Kidney epithelial cell (primary cell): Measurements from ENCODE around the gene TRAIP. TPM values are rescaled to one million over a fixed set of nuclear protein-coding genes. Genes with fewer than 3 reads are reported as not detected.

Source experiments
- DNase-seq: peaks from one replicate; pipeline ENCODE4 v3.0.0-alpha.2; 2010; ENCODE audit warnings: low read depth
- H3K27me3 ChIP-seq: 2 replicates; pipeline ENCODE4 v1.6.0; 2011; ENCODE audit warnings: low read length; ENCODE audit not compliant: control insufficient read depth, insufficient read depth
- H3K36me3 ChIP-seq: 2 replicates; pipeline ENCODE4 v1.5.1; 2011; ENCODE audit warnings: low read length; ENCODE audit not compliant: control insufficient read depth, insufficient read depth
- H3K4me3 ChIP-seq: 2 replicates; pipeline ENCODE4 v1.5.1; 2011; ENCODE audit warnings: low read depth, mild to moderate bottlenecking, control low read depth, low read length
- total RNA-seq: library from RNA; depleted of rRNA; stranded (reverse); fragments of >200 nt; gene quantifications from 2 replicates; pipeline ENCODE4 v1.2.3, GENCODE V29; 2015
- TF ChIP-seq, protein P1 (sequence below): IDR thresholded peaks from 2 replicates; pipeline ENCODE4 v1.5.1; 2011; ENCODE audit warnings: mild to moderate bottlenecking, moderate library complexity, low read length, control low read depth, inconsistent platforms; ENCODE audit not compliant: insufficient read depth, poor library complexity, severe bottlenecking

The TRAIP gene
- total RNA-seq, 1 donor from 2014 or later = 5.4 TPM

DNA sequence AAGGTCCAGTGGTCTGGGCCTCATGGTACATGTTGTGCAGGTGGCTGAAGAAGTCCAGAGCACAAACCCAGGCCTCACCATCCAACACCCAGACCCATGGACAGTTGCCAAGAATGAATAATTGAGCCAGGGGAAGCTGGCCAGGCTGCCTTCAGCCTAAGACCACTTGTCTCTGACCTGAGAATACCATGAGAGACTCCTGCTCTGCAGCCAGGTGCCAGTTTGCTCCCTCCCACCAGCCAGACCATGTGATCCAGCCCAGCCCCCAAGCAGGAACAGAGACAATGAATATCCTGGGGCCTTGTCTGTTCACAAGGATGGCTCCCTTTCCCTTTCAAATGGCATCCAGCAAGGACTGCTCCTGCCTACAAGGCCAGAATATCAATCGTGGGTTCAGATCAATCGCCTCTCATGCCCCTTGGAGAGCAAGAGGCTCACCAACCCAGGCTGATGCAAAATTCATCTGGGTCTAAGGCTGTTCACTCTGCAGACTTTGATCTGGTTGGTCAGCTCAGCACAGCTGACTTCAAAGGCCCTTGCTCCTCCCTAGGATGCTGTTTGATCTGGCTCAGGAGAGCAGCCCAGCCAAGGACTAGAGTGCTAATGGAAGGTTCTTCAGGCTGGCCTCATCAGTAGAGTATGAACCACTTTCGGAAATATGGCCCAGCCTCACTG, 13.4 kb downstream of the TRAIP start:
- H3K4me3 ChIP-seq = no peak overlapping the region
- no peak for DNase-seq
- peaks cover 2% of the 10 kb centered on the region for H3K36me3 ChIP-seq
- TF ChIP-seq, protein P1, sequence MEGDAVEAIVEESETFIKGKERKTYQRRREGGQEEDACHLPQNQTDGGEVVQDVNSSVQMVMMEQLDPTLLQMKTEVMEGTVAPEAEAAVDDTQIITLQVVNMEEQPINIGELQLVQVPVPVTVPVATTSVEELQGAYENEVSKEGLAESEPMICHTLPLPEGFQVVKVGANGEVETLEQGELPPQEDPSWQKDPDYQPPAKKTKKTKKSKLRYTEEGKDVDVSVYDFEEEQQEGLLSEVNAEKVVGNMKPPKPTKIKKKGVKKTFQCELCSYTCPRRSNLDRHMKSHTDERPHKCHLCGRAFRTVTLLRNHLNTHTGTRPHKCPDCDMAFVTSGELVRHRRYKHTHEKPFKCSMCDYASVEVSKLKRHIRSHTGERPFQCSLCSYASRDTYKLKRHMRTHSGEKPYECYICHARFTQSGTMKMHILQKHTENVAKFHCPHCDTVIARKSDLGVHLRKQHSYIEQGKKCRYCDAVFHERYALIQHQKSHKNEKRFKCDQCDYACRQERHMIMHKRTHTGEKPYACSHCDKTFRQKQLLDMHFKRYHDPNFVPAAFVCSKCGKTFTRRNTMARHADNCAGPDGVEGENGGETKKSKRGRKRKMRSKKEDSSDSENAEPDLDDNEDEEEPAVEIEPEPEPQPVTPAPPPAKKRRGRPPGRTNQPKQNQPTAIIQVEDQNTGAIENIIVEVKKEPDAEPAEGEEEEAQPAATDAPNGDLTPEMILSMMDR = no peak
- H3K27me3 ChIP-seq = no peaks in the 10 kb centered on the region

DNA sequence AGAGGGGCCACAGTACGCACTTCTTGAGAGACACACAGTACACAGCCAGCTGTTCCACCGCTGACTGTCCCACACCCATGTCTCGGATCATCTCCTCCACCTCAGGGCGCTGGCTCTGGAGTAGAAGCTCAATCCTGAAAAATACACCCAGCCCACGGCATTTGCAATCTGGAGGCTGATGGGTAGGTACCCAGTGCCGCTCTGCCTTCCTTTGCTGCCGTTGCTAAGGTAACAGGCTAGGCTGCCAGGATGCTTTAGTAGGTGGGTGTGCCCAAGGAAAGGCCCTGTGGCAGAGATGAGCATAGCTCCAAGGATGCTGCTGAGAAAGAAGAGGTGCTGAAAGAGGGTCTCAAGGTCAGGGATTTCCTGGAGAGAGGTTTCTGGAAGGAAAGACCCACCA, 14.6 kb downstream of the TRAIP start:
- H3K36me3 ChIP-seq = peaks cover 2% of the 10 kb centered on the region
- no peaks in the 10 kb centered on the region for H3K27me3 ChIP-seq
- TF ChIP-seq, protein P1 = no peak
- no peak overlapping the region for H3K4me3 ChIP-seq
- DNase-seq = no peak

DNA sequence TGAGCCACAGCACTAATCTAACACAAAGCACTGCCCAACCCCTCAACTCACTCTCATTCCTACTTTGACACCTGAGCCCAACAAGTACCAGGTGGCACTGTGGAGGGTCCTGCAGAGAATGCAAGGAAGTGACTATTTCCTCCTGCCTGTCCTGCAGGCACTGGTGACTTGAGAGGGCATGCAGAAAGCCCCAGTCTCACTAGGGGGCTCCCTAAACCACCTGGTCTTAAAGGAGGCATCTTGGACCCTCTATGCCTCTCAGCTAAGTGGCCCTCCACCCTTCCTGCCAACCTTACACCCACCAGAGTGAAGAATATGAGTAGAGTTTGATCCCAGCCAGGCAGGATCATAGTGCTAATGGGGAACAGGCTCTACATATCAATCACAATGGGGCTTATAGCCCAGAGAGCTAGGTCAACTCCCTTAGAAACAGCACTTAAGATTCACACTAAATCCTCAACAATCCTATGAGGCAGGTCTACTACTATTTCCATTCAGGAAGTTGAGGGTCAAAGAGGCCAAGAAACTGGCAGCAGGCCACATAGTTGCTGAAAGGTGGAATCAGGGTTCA, 15.2 kb downstream of the TRAIP start:
- no peak for DNase-seq

DNA sequence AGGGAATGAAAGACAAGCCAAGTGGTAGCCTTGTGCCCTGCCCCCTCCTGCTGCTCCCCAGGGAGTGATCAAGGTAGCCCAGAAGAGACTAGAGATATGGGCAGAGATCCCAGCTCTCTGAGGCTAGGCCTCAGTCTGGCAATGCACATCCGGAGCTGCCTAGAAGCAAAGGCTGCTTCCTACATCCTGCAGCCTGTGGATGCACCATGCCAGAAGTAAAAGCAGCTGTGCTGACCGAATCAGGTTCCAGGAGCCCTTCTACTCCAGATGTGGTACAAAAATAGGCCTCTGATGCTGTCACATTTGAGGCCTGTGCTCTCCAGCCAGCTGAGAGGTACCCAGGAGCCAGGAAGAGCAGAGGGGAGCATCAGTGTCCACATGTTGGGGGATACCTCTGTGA, 16.0 kb downstream of the TRAIP start:
- no peaks in the 10 kb centered on the region for H3K27me3 ChIP-seq
- no peak overlapping the region for H3K4me3 ChIP-seq
- H3K36me3 ChIP-seq = peaks cover 2% of the 10 kb centered on the region
- DNase-seq = no peak
- TF ChIP-seq, protein P1 = no peak

More for the DNA sequence above, 15.2 kb downstream of the TRAIP start:
- Histone ChIP-seq H3K36me3 (peaks cover 2% of the 10 kb centered on the region), H3K4me3 (no peak overlapping the region), H3K27me3 (no peaks in the 10 kb centered on the region)
- TF ChIP-seq, protein P1 = peak; percentile 50

DNA sequence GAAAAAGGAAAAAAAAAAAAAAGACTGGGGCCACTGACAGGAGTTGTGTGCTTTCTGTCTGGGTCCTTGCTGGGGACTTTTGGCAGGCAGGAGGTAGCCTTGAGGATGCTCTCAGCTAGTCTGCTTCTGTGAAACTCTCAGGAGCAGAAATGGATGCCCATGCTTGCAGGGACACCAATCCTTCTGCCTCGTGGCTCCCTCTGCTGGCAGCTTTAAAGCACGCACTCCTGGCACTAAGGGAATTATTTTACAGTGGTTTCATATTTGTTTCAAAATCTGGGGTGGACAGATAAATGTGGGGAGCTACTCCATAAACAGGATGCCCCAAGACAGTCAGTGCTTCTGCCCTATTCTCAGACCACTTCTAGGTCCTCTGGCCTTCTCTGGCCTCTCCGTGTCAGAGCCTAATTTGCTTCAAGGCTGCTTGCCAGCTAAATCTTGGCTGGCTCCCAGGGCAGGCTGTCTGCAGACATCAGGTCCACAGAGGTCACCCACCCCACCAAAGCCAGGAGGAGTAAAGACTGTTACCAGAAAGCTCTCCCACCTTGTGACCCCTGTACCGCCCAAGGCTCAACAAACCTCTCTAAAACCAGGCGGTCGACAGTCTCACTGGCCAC, 17.1 kb downstream of the TRAIP start:
- H3K36me3 ChIP-seq = peaks cover 2% of the 10 kb centered on the region
- TF ChIP-seq, protein P1 = peak; percentile 82
- peak; percentile 29 for DNase-seq
- no peak overlapping the region for H3K4me3 ChIP-seq
- no peaks in the 10 kb centered on the region for H3K27me3 ChIP-seq

DNA sequence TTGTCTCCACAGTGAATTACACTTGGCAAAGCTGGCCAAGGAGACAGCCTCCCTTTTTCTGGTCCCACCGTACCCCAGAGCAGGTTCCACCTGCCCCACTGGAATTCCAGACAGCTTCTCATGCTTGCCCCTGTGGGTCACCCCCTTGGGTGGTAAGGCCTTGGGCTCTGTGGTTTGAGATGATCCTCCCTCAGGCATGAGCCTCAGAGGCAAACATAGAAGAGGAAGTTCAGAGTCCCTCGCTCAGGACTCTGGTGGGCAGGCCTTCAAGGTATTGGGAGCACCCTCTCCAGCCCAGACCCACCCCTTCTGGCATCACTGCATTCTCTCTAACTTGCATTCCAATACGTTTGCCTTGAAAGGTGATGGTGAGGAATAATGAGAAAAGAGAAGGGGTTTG, 25.0 kb downstream of the TRAIP start:
- no peaks in the 10 kb centered on the region for H3K36me3 ChIP-seq
- TF ChIP-seq, protein P1 = no peak
- H3K27me3 ChIP-seq = no peaks in the 10 kb centered on the region
- no peak for DNase-seq
- H3K4me3 ChIP-seq = no peak overlapping the region
